Spleen (tissue), 7 donors: ENCODE measurements around the gene CLASP1.

Experiments used
- POLR2A ChIP-seq, 3 donors: fragments of 450-650 bp; IDR thresholded peaks; one replicate each; pipeline ENCODE4 v1.5.1; 2017; ENCODE audit warnings: antibody characterized with exemption in 3 of 3, mild to moderate bottlenecking in 1 of 3
- POLR2AphosphoS5 ChIP-seq, 3 donors: sonication (generic); formaldehyde crosslinking; IDR thresholded peaks; one replicate each; pipeline ENCODE4 v1.5.1; 2017; ENCODE audit warnings: antibody characterized with exemption in 3 of 3
- TF ChIP-seq, protein P1 (sequence below), 11 experiments: fragments of 200-600 bp in 7 of 11; fragments of 450-650 bp in 4 of 11; sonication (generic) in 4 of 11; IDR thresholded peaks in 8 of 11; conservative IDR thresholded peaks in 3 of 11; 1 replicate in 7 of 11; 2 replicates in 4 of 11; pipeline versions ENCODE4 v1.4.0 to v1.8.0; 2016 to 2021; ENCODE audit warnings: antibody characterized with exemption in 11 of 11, inconsistent platforms in 4 of 11, mild to moderate bottlenecking in 1 of 11
- donor health status: DM: no; HTN: no; CAD: no; lungs with moderate emphysema.
- donor health status: DM: no; HTN: no; CAD: no.
- donor health status: DM: no; HTN: no; CAD: no.

DNA sequence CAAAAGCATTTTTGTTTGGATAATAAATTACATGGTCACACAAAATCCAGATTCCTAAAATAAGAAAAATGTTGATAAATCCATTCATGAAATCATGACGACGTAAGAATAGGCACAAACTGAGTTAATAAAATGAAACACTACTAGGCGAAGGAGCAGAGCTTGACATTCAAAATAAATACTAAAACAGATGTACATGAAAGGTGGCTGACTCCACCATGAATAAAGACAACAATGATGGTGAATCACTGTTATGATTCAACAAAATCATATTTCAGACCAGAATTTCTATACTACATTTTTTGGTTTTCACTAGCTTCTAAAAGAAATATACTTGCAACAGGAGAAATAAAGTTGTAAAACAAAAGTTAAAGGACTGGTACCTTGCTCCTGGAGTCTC, 240.6 kb downstream of the CLASP1 start:
- TF ChIP-seq, protein P1, sequence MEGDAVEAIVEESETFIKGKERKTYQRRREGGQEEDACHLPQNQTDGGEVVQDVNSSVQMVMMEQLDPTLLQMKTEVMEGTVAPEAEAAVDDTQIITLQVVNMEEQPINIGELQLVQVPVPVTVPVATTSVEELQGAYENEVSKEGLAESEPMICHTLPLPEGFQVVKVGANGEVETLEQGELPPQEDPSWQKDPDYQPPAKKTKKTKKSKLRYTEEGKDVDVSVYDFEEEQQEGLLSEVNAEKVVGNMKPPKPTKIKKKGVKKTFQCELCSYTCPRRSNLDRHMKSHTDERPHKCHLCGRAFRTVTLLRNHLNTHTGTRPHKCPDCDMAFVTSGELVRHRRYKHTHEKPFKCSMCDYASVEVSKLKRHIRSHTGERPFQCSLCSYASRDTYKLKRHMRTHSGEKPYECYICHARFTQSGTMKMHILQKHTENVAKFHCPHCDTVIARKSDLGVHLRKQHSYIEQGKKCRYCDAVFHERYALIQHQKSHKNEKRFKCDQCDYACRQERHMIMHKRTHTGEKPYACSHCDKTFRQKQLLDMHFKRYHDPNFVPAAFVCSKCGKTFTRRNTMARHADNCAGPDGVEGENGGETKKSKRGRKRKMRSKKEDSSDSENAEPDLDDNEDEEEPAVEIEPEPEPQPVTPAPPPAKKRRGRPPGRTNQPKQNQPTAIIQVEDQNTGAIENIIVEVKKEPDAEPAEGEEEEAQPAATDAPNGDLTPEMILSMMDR (IDR thresholded peaks at IDR 0.05 in 8 of 11, conservative IDR thresholded peaks at IDR 0.05 in 3 of 11), result no peak
- TF ChIP-seq POLR2AphosphoS5 (IDR thresholded peaks at IDR 0.05) (no peak), POLR2A (IDR thresholded peaks at IDR 0.05) (no peak)
